ENCODE measurements around the gene FSCN2. TPM values are rescaled to one million over a fixed set of nuclear protein-coding genes. Genes with fewer than 3 reads are reported as not detected.

The FSCN2 gene
- total and polyA plus RNA-seq, 2 experiments from 2014 or later, result 0.13 to 1.6 TPM

- no peak overlapping the region for H3K27ac Mint-ChIP-seq
- Histone ChIP-seq H2AFZ (no peak overlapping the region), H3K27ac (ENCODE audit: low read depth) (no peak overlapping the region), H3K4me1 (ENCODE audit: insufficient read depth) (peaks cover 22% of the 10 kb centered on the region), H3K9me2 (ENCODE audit: insufficient read depth) (no peaks in the 10 kb centered on the region), H4K20me1 (replicated peaks; ENCODE audit: insufficient read depth) (no peaks in the 10 kb centered on the region), H3F3A (replicated peaks; ENCODE audit: low read depth) (peaks cover 4% of the 10 kb centered on the region), H3K36me3 (ENCODE audit: insufficient read depth) (no peaks in the 10 kb centered on the region), H3K79me2 (replicated peaks; ENCODE audit: insufficient read depth) (no peaks in the 10 kb centered on the region), H3K4me3 (no peak overlapping the region), H3K4me2 (no peak overlapping the region), H3K27me3 (ENCODE audit: insufficient read depth) (no peaks in the 10 kb centered on the region)
- H3K4me3 Mint-ChIP-seq, result no peak overlapping the region
- no peaks in the 10 kb centered on the region for H3K9me3 Mint-ChIP-seq
- H3K36me3 Mint-ChIP-seq (ENCODE audit: low read depth), result no peaks in the 10 kb centered on the region
- no peak for DNase-seq (ENCODE audit: low spot score)
- H3K4me1 Mint-ChIP-seq, result peaks cover 19% of the 10 kb centered on the region
- H3K27me3 Mint-ChIP-seq (ENCODE audit: insufficient read depth, low read depth, poor library complexity), result peaks cover 25% of the 10 kb centered on the region
- TF ChIP-seq CTCF (conservative IDR thresholded peaks at IDR 0.05; ENCODE audit: low read depth in 2 of 2), result no peak
- TF ChIP-seq ETS1 (IDR thresholded peaks at IDR 0.05), result no peak
- ATAC-seq, result peak; percentile 10; the same call in 2 of the 3 replicates
Measured at GRCh38 chr17:81494626-81495377, 33.4 kb upstream of the FSCN2 start.

DNA sequence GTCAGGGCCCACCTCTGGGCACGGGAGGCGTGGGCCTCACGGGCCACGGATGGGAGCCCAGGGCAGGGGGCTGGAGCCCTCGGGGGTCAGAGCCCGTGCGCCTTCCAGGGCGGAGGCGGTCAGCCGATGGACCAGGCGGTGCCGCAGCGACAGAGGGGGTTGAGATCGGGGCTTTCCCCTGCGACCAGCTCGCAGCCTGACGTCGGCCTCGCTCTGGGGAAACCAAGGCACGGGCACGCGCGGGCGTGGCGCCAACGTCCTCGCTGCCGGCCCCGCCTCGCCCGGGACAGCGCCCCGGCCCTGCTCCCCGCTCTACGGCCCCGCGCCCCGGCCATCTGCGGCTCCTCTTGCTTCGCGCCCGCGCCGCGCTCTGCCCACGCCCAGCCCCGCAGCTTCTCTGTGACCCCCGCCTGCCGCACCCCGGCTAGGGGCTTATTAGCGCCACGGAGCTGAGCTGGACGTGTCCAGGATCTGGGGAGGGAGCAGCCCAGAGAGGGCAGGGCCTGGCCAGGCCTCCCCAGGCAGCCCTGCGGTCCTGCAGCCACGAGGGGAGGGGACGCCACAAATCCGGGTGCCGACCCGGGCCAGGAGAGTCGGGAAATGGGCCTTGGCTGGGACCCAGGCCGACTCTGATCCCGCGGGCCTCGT lies 29.1 kb upstream of the FSCN2 start:
- ATAC-seq (peak; percentile 57), DNase-seq (ENCODE audit: low spot score) (no peak)
- H3K27ac Mint-ChIP-seq, result no peak overlapping the region
- H3K4me3 Mint-ChIP-seq, result no peak overlapping the region
- Histone ChIP-seq H3K4me2 (no peak overlapping the region), H4K20me1 (replicated peaks; ENCODE audit: insufficient read depth) (no peaks in the 10 kb centered on the region), H3K4me1 (ENCODE audit: insufficient read depth) (peaks cover 6% of the 10 kb centered on the region; the same call in 1 of the 2 replicates), H3F3A (replicated peaks; ENCODE audit: low read depth) (0 out of 2 replicates have a peak, but pooled peaks cover 6% of the 10 kb centered on the region), H3K27me3 (ENCODE audit: insufficient read depth) (no peaks in the 10 kb centered on the region), H3K36me3 (ENCODE audit: insufficient read depth) (no peaks in the 10 kb centered on the region), H3K4me3 (no peak overlapping the region), H2AFZ (peak overlapping the region; percentile 23; the same call in 1 of the 2 replicates), H3K79me2 (replicated peaks; ENCODE audit: insufficient read depth) (no peaks in the 10 kb centered on the region), H3K9me2 (ENCODE audit: insufficient read depth) (no peaks in the 10 kb centered on the region), H3K27ac (ENCODE audit: low read depth) (no peak overlapping the region)
- no peaks in the 10 kb centered on the region for H3K36me3 Mint-ChIP-seq (ENCODE audit: low read depth)
- H3K27me3 Mint-ChIP-seq (ENCODE audit: insufficient read depth, low read depth, poor library complexity), result peaks cover 5% of the 10 kb centered on the region
- no peaks in the 10 kb centered on the region for H3K9me3 Mint-ChIP-seq
- 0 out of 3 replicates have a peak, but pooled peaks cover 3% of the 10 kb centered on the region for H3K4me1 Mint-ChIP-seq
- TF ChIP-seq ZNF114 (CRISPR knock-in tag; IDR thresholded peaks at IDR 0.05) (no peak), EZH2 (IDR thresholded peaks at IDR 0.05; ENCODE audit: low read depth, unreplicated experiment) (no peak), ZNF331 (CRISPR knock-in tag; IDR thresholded peaks at IDR 0.05; ENCODE audit: low read depth) (no peak), CTCF (conservative IDR thresholded peaks at IDR 0.05; ENCODE audit: low read depth in 2 of 2) (no peak), POLR2AphosphoS5 (IDR thresholded peaks at IDR 0.05; ENCODE audit: low read depth) (no peak), EZH2phosphoT487 (IDR thresholded peaks at IDR 0.05; ENCODE audit: unreplicated experiment) (no peak), JUNB (IDR thresholded peaks at IDR 0.05; ENCODE audit: unreplicated experiment) (no peak), ETS1 (IDR thresholded peaks at IDR 0.05) (no peak), NANOG (IDR thresholded peaks at IDR 0.05; ENCODE audit: borderline replicate concordance) (no peak)
- TF ChIP-seq, protein P1, sequence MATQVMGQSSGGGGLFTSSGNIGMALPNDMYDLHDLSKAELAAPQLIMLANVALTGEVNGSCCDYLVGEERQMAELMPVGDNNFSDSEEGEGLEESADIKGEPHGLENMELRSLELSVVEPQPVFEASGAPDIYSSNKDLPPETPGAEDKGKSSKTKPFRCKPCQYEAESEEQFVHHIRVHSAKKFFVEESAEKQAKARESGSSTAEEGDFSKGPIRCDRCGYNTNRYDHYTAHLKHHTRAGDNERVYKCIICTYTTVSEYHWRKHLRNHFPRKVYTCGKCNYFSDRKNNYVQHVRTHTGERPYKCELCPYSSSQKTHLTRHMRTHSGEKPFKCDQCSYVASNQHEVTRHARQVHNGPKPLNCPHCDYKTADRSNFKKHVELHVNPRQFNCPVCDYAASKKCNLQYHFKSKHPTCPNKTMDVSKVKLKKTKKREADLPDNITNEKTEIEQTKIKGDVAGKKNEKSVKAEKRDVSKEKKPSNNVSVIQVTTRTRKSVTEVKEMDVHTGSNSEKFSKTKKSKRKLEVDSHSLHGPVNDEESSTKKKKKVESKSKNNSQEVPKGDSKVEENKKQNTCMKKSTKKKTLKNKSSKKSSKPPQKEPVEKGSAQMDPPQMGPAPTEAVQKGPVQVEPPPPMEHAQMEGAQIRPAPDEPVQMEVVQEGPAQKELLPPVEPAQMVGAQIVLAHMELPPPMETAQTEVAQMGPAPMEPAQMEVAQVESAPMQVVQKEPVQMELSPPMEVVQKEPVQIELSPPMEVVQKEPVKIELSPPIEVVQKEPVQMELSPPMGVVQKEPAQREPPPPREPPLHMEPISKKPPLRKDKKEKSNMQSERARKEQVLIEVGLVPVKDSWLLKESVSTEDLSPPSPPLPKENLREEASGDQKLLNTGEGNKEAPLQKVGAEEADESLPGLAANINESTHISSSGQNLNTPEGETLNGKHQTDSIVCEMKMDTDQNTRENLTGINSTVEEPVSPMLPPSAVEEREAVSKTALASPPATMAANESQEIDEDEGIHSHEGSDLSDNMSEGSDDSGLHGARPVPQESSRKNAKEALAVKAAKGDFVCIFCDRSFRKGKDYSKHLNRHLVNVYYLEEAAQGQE (IDR thresholded peaks at IDR 0.05; ENCODE audit: unreplicated experiment), result no peak
